Liver (tissue), 9 donors: ENCODE measurements around the gene AKR1D1. TPM values are rescaled to one million over a fixed set of nuclear protein-coding genes. Genes with fewer than 3 reads are reported as not detected.

Source experiments
- DNase-seq: peaks from one replicate; pipeline ENCODE4 v3.0.0-alpha.2; 2017; ENCODE audit warnings: low spot score
- H3K27ac ChIP-seq, 2 donors: one replicate each; pipeline ENCODE4 v1.7.0; 2013; ENCODE audit warnings: inconsistent platforms in 2 of 2, low read length in 2 of 2, control low read depth in 1 of 2, low read depth in 1 of 2, mild to moderate bottlenecking in 1 of 2
- H3K27me3 ChIP-seq, 4 donors: one replicate each; pipeline versions ENCODE4 v1.6.1 to v1.7.0; 2013; ENCODE audit warnings: low read length in 3 of 4, inconsistent platforms in 1 of 4, mild to moderate bottlenecking in 1 of 4, moderate library complexity in 1 of 4; ENCODE audit not compliant: control insufficient read depth in 4 of 4, insufficient read depth in 4 of 4
- H3K36me3 ChIP-seq, 4 donors: one replicate each; pipeline versions ENCODE4 v1.6.1 to v1.7.0; 2013; ENCODE audit warnings: low read length in 3 of 4, mild to moderate bottlenecking in 3 of 4, low read depth in 1 of 4, moderate library complexity in 1 of 4; ENCODE audit not compliant: control insufficient read depth in 4 of 4, insufficient read depth in 3 of 4
- H3K4me1 ChIP-seq, 4 donors: one replicate each; pipeline versions ENCODE4 v1.6.1 to v1.7.0; 2013; ENCODE audit warnings: low read length in 3 of 4, mild to moderate bottlenecking in 3 of 4, moderate library complexity in 1 of 4; ENCODE audit not compliant: control insufficient read depth in 4 of 4, insufficient read depth in 4 of 4
- H3K4me3 ChIP-seq, 3 donors: one replicate each; pipeline versions ENCODE4 v1.6.1 to v1.7.0; 2013; ENCODE audit warnings: low read length in 3 of 3, control low read depth in 1 of 3, low read depth in 1 of 3, mild to moderate bottlenecking in 1 of 3
- H3K9ac ChIP-seq, 2 donors: one replicate each; pipeline ENCODE4 v1.7.0; 2013; ENCODE audit warnings: low read length in 2 of 2, mild to moderate bottlenecking in 2 of 2, moderate library complexity in 2 of 2, control low read depth in 1 of 2, low read depth in 1 of 2
- H3K9me3 ChIP-seq, 4 donors: one replicate each; pipeline versions ENCODE4 v1.6.1 to v1.7.0; 2013; ENCODE audit warnings: low read length in 3 of 4; ENCODE audit not compliant: control insufficient read depth in 4 of 4
- EGR1 ChIP-seq, 2 donors: IDR thresholded peaks; 2 replicates each; pipeline ENCODE4 v1.6.1; 2016 to 2018; ENCODE audit warnings: antibody characterized with exemption in 2 of 2, low read depth in 2 of 2
- FOXA1 ChIP-seq: IDR thresholded peaks from 2 replicates; pipeline ENCODE4 v1.6.1; 2016; ENCODE audit warnings: antibody characterized with exemption
- HNF4A ChIP-seq, 2 donors: conservative IDR thresholded peaks; 2 replicates each; pipeline ENCODE4 v1.6.1; 2016; ENCODE audit warnings: antibody characterized with exemption in 2 of 2, mild to moderate bottlenecking in 2 of 2
- HNF4G ChIP-seq: IDR thresholded peaks from 2 replicates; pipeline ENCODE4 v1.6.1; 2016; ENCODE audit warnings: antibody characterized with exemption
- RAD21 ChIP-seq, 2 donors: IDR thresholded peaks; 2 replicates each; pipeline ENCODE4 v1.6.1; 2016; ENCODE audit warnings: antibody characterized with exemption in 2 of 2, mild to moderate bottlenecking in 2 of 2
- REST ChIP-seq: IDR thresholded peaks from 2 replicates; pipeline ENCODE4 v1.6.1; 2016; ENCODE audit warnings: antibody characterized with exemption, mild to moderate bottlenecking
- RXRA ChIP-seq, 2 donors: IDR thresholded peaks; 2 replicates each; pipeline ENCODE4 v1.6.1; 2017 to 2018; ENCODE audit warnings: antibody characterized with exemption in 2 of 2, mild to moderate bottlenecking in 1 of 2
- SP1 ChIP-seq: IDR thresholded peaks from 2 replicates; pipeline ENCODE4 v1.6.1; 2018; ENCODE audit warnings: antibody characterized with exemption, mild to moderate bottlenecking
- TAF1 ChIP-seq: conservative IDR thresholded peaks from 2 replicates; pipeline ENCODE4 v1.6.1; 2016; ENCODE audit warnings: antibody characterized with exemption, mild to moderate bottlenecking
- YY1 ChIP-seq: IDR thresholded peaks from 2 replicates; pipeline ENCODE4 v1.6.1; 2016; ENCODE audit warnings: antibody characterized with exemption, mild to moderate bottlenecking
- ZBTB33 ChIP-seq: IDR thresholded peaks from 2 replicates; pipeline ENCODE4 v1.6.1; 2016; ENCODE audit warnings: antibody characterized with exemption
- WGBS: extraction: QIAGEN DNeasy Blood & Tissue Kit; methylation state at CpG from one replicate; pipeline ENCODE4 v1.1.7; 2013; 5-methylcytosine and 5-hydroxymethylcytosine counted together
- polyA plus RNA-seq, 2 donors: library from polyadenylated mRNA; stranded (reverse) in 1 of 2; unstranded in 1 of 2; fragments of 200-250 nt in 1 of 2; fragments of >200 nt in 1 of 2; fragmentation: Nextera tagmentation in 1 of 2; extraction: Ambion mirVana in 1 of 2; gene quantifications; one replicate each; pipeline versions ENCODE4 v1.2.1 to v1.2.3, GENCODE V29; 2013 to 2015
- total RNA-seq, 2 donors: library from RNA; depleted of rRNA; stranded (reverse); fragments of >200 nt; gene quantifications; one replicate each; pipeline ENCODE4 v1.2.3, GENCODE V29; 2014
- TF ChIP-seq, protein P1 (sequence below): IDR thresholded peaks from 2 replicates; pipeline ENCODE4 v1.6.1; 2016; ENCODE audit warnings: antibody characterized with exemption
- TF ChIP-seq, protein P2 (sequence below): IDR thresholded peaks from 2 replicates; pipeline ENCODE4 v1.6.1; 2016; ENCODE audit warnings: antibody characterized with exemption
- TF ChIP-seq, protein P3 (sequence below): fragments of 150-350 bp; IDR thresholded peaks from 2 replicates; pipeline ENCODE4 v1.5.1; 2017; ENCODE audit warnings: improper control_type of control experiment, low read depth, low read length; ENCODE audit not compliant: missing input control
- donor health status: healthy.
- donor health status: healthy.
- donor health status: healthy.
- donor health status: healthy.
- donor health status: healthy.

Gene AKR1D1
- total and polyA plus RNA-seq, 4 donors: 18.6 to 93.9 (median 31.9) TPM

DNA sequence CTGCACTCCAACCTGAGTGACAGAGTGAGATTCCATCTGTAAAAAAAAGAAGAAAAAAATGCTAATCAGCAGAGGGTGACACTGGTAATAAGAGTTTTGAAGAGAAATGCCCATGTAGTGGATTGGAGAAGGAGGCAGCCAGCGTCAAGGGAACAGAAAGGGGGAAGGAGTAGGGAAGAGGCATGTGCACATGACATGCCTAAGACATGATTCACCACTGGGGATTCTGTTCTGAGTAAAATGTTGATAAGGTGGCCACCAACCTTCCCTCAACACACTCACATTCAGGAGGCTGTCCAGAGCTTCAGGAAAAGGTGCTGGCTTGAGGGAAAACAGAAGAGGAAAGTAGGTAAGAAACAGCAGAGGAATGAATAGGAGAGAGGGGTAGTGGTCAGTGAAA lies 39.9 kb downstream of the AKR1D1 start:
- TF ChIP-seq HNF4G (no peak), YY1 (no peak), TAF1 (no peak), SP1 (no peak), RAD21 (IDR thresholded peaks at IDR 0.05) (no peak), EGR1 (IDR thresholded peaks at IDR 0.05; ENCODE audit: low read depth in 2 of 2) (no peak), HNF4A (conservative IDR thresholded peaks at IDR 0.05) (no peak), RXRA (IDR thresholded peaks at IDR 0.05) (no peak), FOXA1 (no peak), REST (no peak), ZBTB33 (no peak)
- TF ChIP-seq, protein P1, sequence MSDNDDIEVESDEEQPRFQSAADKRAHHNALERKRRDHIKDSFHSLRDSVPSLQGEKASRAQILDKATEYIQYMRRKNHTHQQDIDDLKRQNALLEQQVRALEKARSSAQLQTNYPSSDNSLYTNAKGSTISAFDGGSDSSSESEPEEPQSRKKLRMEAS: no peak
- TF ChIP-seq, protein P2, sequence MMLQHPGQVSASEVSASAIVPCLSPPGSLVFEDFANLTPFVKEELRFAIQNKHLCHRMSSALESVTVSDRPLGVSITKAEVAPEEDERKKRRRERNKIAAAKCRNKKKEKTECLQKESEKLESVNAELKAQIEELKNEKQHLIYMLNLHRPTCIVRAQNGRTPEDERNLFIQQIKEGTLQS: no peak
- TF ChIP-seq, protein P3, sequence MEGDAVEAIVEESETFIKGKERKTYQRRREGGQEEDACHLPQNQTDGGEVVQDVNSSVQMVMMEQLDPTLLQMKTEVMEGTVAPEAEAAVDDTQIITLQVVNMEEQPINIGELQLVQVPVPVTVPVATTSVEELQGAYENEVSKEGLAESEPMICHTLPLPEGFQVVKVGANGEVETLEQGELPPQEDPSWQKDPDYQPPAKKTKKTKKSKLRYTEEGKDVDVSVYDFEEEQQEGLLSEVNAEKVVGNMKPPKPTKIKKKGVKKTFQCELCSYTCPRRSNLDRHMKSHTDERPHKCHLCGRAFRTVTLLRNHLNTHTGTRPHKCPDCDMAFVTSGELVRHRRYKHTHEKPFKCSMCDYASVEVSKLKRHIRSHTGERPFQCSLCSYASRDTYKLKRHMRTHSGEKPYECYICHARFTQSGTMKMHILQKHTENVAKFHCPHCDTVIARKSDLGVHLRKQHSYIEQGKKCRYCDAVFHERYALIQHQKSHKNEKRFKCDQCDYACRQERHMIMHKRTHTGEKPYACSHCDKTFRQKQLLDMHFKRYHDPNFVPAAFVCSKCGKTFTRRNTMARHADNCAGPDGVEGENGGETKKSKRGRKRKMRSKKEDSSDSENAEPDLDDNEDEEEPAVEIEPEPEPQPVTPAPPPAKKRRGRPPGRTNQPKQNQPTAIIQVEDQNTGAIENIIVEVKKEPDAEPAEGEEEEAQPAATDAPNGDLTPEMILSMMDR: no peak

DNA sequence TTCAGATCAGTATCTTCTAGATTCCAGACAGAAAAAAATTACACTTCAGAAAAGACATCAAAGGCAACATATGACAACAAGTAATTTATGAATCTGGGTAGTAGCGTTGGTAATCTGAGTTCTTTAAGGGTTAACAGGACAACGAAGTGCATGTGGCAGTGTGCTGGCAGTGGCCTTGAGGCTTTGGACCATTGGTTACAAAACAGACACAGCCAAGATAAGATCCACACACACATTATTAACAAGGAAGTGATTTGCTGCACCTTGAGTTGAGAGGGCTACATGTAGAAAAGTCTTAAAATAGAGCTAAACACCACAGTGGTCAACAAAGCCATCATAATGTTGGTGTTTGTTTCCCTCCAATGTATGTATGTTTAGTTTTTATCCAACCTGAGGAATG lies 40.6 kb downstream of the AKR1D1 start:
- no peak for TF ChIP-seq YY1
- TF ChIP-seq RAD21 (IDR thresholded peaks at IDR 0.05): peak in 1 of 2 donors; percentile 11
- TF ChIP-seq HNF4A (conservative IDR thresholded peaks at IDR 0.05): peak; percentile 27 to 64
- H3K36me3 ChIP-seq: peaks cover 0 to 16% (median 12%) of the 10 kb centered on the region in 4 donors
- peaks cover 0 to 7% (median 0%) of the 10 kb centered on the region in 4 donors for H3K4me1 ChIP-seq
- H3K27me3 ChIP-seq: no peaks in the 10 kb centered on the region
- no peak for DNase-seq
- H3K9me3 ChIP-seq: no peaks in the 10 kb centered on the region
- H3K27ac ChIP-seq: no peak overlapping the region
- H3K9ac ChIP-seq: no peak overlapping the region
- H3K4me3 ChIP-seq: no peak overlapping the region
- WGBS: 51% methylated on average over 2 of the region's 2 CpGs

More for the DNA sequence above, 39.9 kb downstream of the AKR1D1 start:
- DNase-seq: no peak
- no peak overlapping the region for H3K27ac ChIP-seq
- H3K36me3 ChIP-seq: peaks cover 0 to 19% (median 13%) of the 10 kb centered on the region in 4 donors
- no peaks in the 10 kb centered on the region for H3K27me3 ChIP-seq
- H3K4me3 ChIP-seq: no peak overlapping the region
- WGBS: 75% methylated on average over 1 of the region's 1 CpG
- no peaks in the 10 kb centered on the region for H3K9me3 ChIP-seq
- peaks cover 0 to 7% (median 0%) of the 10 kb centered on the region in 4 donors for H3K4me1 ChIP-seq
- no peak overlapping the region for H3K9ac ChIP-seq
